HPDE6-E6E7 (cell line): ENCODE measurements around the gene MT1H.
"Not testable (repeated sequence)": the region's sequence is repeated elsewhere in the genome, so short reads cannot be mapped to it uniquely, and the experiment has no call there.

ENCODE experiments used
- DNase-seq: peaks from one replicate; pipeline ENCODE4 v3.0.0; 2011; ENCODE audit warnings: missing footprints; ENCODE audit errors: extremely low spot score

MT1H gene

DNA sequence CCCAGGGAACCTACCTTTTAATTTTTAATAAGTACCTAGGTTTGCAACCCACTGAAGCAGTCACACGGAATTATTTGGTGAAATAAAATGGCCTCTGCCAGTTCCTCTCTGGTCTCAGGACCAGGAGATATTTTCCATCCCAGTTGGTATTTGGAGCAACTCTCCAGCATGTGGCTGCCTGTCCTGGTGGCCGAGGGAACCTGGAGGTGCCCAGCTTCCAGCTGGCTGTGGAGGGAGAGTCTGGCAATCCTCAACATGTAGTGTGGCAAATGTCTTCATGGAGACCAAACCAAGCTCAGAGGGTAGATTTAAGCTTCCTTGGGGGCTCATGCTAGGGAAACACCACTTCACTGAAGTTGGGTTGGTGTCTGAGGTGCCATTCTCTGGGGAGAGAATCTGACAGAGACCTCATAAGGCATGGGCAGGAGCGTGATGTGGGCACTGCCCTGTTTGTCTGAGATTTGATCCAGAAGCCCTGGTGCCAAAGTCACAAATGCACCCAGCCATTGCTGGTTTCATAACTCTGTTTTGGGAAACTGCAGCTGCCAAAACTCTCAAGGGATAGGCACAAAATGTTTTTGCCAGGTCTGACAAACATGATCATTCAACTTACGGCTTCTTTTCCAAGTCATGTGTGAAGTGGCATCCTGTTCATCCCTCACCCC, 15.4 kb downstream of the MT1H start:
- DNase-seq, result no peak

DNA sequence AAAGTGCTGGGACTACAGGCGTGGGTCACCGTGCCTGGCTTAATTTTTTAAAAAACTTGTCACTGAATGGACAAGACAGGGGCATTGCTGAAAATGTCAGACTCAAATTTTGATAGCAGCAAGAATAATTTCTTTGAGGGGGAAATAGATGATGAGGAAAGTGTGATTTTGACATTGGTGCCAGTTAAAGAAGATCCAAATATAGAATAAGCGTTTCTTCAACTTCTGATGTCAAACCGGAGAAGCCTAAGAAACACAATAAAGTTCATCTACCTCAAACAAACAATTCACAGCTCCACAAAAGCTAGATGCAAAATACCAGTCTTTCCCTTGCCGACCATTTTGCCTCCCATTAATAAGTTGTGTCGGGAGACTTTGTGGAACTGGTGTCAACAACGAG, 17.1 kb downstream of the MT1H start:
- DNase-seq, result no peak

DNA sequence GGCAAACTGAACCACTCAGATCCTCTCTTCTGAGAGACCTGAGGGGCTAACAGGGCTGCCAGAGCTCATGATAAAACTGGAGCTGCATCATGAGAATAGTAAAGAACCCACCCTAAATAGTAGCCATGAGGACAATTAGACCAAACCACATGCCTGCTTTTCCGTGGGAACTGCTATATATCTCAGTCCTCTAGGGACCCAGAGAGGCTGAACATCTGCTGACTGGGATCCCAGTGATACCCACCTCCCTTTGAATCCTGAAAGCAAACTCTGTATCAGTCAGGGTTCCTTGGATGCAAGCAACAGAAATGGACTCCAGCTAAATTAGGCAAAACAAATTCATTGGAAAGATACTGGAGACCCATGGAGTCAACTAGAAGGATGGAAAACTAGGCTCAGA, 19.1 kb downstream of the MT1H start:
- DNase-seq, result no peak

DNA sequence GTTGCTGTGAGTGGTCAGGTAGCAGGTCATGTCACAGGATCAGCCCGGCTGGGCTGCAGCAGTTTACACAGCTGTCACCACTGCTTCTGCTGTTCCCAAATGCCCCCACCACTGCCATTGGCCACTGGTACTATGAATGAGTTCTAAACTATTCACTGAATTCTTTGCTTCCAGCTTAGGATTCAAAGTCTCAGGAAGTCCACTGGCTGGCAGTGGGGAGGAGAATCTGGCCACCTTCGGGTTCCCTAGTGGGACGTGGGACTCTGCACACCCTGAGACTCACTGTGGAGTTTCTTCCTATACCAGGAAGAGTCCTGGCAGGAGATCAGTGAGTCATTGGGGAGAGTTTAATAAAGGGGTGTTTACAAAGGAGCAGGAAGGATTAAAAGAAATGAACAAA, 19.6 kb downstream of the MT1H start:
- DNase-seq, result no peak

DNA sequence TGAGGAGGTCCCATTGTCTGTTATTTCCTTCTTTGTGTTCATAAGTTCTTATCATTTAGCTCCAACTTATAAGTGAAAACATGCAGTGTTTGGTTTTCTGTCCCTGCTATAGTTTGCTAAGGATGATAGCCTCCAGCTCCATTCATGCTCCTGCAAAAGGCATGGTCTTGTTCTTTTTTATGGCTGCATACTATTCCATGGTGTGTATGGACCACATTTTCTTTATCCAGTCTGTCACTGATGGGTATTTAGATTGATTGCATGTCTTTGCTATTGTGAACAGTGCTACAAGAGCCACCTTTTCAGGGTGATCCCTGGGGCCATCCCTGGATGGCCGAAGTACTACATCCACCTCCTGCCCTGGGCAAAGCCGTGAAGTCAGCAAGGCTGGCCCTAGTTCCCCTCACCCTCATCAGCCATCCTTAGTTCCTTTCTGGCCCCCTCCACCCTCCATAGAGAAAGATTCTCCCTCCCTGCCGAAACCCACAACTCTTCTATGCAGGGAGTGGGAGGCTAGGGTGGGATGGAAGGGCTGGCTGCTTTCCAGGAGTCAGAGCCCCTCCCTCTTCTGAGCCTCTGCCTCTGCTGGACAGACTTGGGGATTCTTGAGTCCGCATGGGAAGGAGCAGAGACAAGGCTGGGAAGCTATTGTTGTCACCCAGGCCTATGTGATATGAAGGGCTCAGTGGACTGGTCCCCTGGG, 21.0 kb downstream of the MT1H start:
- DNase-seq, result no peak

DNA sequence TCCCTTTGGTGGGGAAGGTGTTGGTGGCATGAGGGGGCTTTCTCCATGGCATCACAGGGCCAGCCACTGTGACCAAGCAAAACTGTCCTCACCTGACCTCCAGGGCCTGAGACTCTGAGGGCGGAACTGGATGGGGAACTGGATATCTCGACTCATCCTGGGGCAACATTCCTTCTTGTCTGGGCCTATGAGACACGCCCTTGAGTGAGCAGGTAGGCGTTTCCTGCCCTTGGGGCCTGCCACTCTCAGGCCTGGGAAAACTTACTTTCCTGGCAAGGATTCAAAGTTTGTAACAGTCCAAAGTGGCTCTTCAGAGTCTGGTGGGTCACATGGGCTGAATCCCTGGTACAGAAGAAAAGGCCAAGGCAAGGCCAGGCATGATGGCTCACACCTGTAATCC, 22.3 kb downstream of the MT1H start:
- DNase-seq, result peak; percentile 98

DNA sequence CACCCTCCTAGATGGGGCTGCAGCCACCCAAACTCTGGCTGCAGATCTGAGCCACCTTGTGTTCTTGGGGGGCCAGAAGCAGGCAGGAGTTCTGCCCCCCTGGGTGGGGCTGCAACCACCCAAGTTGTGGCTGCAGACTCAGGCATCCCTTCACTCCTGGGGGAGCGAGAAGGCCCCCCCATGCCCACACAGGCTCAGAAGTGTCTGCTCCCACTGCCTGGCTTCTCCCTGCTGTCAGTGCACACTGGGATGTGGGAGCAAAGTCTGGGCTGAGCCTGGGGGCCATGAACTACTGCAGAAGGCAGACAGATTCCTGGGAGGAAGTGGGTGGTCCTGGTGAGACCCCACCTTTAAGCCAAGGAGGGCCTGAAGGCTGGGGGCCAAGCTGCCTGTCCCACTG, 25.6 kb downstream of the MT1H start:
- DNase-seq, result no peak

DNA sequence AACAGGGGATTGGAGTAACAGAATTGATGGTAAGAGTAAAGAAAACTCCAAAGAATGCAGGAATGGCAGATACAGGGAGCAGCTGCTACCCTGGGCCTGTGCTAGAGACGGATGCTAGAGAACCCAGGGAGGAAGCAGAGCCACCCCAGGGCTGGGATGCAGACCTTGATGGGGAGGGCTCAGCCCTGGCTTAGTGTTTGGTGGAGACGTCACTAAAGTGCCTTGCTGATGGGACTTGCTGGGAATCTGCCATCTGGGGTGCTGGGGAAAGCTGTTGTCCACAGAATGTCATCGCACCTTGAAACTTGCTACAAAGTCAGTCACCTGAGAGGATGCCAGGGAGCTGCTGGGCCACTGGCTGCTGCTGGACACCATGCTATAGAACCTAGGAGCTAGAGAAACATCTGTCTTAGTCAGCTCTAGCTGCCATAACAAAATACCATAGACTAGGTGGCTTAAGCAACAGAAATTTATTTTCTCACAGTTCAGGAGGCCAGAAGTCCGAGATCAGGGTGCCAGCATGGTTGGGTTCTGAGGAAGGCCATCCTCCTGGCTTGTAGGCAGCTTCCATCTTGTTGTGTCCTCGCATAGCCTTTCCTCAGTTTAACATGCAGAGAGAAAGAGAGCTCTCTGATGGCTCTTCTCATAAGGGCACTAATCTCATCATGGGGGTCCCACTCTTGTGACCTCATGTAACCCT, 28.0 kb downstream of the MT1H start:
- DNase-seq, result no peak

DNA sequence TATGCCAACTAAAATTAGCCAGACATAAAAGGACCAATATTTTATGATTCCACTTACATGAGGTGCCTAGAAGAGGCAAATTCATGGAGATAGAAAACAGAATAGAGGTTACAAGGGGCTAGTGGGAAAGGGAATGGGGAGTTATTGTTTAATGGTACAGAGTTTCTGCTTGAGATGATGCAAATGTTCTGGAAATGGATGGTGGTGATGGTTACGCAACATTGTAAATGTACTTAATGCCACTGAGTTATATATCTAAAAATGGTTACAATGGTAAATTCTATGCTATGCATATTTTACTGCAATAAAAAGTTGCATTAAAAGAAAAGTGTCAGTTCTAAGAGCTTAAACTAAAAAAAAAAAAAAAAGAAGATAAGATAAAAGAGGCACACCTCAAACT, 30.6 kb downstream of the MT1H start:
- no peak for DNase-seq

DNA sequence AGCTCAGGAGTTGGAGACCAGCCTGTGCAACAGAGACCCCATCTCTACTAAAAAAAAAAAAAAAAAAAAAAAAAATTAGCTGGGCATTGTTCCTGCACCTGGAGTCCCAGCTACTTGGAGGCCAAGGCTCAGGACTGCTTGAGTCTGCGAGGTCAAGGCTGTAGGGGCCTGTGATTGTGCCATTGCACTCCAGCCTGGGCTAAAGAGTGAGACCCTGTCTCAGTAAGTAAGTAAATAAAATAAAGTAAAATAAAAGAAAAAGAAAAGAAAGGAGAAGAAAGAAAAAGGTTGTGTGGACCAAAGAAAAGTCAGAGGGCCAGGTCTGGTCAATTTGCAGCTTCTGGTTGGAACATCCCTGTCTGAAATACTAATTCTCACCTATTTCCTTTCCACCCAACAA, 31.0 kb downstream of the MT1H start:
- DNase-seq, result no peak

DNA sequence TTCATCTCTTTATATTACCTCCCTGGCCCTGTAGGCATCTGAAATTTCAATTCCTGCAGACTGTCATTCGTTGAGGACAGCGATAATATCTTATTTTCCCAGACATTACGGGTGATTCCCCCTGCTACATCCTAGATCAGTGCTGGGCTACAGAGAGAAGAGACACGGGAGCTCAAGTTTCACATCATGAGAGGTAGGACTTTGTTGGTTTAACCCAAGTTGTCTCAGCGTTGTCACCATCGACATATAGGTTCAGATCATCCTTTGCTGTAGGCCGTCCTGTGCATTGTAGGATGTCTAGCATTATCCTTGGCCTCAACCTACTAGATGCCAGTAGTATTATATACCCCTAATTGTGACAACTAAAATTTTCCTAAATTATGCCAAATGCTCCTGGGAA, 31.9 kb downstream of the MT1H start:
- DNase-seq, result no peak

DNA sequence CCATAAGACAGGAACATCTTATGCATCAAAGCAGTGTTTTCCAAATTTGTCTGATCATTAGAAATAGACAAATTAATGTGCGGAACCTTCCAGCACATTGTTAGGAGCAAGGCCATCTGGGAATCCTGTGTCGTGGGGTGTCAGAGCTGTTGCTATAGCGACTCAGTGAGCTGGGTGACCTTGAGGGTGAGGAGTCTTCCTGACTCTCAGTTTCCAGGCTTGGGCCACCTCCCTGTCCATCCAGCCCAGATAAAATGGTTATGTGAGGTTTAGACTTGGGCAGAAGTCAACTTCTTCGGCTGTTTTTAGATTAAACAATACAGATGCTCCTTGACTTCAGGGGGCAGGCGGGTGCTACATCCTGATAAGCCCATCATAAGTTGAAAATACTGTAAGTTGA, 33.2 kb downstream of the MT1H start:
- DNase-seq, result no peak

DNA sequence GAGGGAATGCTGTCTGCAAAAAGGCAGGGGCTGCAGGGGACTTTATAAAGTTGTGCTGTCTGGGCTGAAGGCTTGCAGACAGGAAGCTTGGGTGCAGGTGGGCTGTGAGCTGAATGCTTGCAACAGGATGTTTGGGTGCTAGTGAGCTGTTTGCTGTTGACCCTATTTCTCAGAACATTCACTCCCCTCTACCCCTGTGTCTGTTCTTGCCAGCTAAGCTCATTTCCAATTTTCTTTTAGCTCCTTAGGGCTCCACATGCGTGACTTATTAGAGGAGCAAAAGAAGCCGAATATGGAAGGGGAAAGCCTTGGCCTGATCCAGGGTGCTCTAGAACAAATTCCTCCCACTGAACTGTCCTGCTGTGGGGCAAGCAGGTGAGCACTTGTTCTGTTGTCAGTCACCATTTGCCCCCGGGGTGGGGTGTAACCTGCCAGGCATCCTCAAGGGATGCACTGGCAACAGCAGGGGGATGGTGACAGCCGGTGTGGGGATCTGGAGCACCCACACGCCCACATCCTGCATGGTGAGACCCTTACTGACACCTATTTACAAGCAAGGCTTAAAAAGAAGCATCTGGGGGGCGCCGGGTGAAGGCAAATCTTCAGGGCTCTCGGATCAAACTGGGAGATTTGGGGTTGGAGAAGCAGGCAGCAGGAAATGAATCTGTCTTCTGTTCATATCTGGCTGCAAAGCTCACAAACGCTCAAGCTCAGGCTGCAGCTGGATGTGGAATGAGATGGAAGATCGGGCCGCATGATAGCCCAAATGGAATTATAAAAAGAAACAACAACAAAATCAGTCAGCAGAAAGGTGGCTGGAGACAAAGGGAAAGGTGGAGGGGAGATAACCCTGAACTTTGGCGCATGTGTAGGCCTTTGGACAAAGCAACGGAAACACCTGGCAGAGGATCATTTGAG, 39.2 kb downstream of the MT1H start:
- DNase-seq, result no peak

DNA sequence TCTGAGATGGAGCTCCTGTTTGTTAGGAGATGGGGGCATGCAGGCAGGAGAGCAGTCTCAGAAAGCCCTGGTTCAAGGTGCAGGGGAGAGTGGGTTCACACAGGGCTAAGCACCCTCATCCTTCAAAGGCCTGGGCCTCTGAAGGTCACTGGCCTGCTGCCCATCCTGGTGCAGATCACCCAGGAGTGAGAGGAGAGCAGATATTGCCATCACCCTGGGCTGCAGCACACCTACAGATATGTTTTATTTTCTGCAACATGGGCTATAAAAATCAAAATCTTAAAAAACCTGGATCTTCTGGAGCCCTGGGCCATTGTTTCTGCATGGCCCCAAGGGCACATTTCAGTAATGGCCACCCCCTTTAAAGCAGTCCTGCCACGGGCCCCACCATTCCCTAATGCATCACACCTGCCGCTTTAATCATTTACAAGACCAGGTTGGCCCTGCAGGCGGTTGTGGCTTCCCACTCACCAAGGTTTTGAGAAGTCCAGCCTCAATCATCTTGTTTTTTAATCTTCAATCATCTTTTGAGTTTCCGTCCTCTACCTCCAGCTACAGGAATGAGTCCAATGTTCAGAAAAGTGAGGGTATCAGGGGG, 39.9 kb downstream of the MT1H start:
- DNase-seq, result no peak

DNA sequence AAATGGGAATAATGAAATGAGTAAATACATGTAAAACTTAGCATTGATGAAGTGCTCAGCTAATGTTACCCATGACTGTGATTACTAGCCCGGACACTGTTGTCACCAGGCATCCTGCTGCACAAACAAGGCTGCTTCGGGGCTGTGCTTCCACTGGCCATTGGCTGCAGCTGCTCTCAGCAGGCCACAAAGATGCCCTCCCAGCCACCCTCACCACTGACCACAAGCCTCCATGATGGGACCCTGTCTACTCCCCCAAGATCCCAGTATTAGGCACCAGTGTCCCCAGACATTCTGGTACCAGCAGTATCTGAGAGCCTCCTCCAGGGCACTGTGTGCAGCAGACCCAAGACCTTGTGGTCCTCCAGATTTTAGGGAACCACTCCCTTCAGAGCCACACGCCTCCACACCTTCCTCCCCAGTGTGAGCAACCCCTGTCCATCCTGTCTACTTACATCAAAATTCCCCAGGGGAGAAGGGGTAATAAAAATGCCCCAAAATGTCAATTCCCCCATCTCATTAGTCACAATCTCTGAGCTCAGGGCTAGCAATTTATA, 40.6 kb downstream of the MT1H start:
- no peak for DNase-seq

DNA sequence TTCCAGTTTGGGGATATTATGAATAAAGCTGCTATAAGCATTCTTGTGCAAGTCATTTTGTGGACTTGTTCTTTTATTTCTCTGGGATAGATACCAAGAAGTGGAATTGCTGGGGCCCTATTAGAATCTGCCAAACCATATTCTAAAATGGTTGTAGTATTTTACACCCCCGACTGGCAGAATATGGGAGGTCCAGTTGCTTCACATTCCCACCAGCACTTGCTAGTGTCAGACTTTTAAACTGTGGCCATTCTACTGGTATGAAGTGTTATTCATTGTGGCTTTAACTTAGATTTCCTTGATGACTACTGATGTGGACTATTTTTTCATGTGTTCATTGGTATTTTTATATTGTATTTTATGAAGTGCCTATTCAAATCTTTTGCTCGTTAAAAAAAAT, 42.2 kb downstream of the MT1H start:
- no peak for DNase-seq

DNA sequence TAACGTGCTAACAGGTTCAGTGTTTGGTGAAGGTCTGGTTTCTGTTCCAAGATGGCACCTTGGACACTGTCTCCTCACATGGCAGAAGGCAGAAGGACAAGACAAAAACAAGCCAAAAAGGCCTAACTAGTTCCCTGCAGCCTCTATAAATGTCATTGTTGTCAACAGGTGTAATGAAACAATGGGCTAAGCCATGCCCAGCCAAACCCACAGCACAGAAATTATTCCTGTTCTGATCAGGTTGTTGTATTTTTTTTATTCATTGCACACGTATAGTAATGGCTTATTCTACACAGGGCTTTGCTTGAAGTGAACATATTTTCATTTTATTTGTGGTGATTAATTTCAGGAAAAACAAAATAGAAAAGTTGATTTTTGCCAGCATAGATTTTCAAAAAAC, 44.2 kb downstream of the MT1H start:
- DNase-seq, result no peak

DNA sequence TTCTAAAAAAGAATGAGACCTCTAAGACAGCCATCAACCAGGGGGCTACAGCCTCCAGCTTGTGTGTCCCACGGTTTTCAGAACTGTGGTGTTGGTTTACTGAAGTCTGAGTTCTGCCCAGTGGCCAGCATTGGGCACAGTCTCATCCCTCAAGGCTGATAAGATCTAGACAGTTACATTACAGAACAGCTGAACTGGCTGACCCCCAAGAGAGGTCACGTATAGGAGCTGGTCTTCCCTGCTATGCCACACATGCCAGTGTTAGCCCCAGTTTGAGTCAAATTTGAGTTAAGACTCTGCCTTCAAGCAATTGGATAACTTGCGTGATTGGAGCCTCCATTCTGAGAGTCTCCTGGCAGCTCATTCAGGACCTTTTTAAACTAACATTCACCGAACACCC, 45.5 kb downstream of the MT1H start:
- no peak for DNase-seq

DNA sequence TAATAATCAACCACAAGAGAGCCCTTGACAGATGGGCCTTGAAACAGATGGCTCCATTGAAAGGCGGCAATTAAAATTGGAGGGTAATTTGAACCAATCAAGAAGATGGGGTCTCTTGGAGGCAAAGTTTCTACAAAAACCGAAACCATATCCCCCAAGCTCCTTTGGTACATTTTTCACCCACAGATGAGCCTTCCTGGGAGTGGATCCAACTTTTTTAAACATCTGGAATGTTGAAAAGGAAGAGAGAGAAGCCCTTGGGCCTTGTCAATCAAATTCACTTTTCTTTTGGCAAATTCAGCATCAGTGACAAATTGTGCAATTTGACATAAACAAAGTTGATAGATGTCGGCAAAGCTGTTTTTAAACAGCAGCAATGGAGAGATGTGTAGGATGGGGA, 47.1 kb downstream of the MT1H start:
- no peak for DNase-seq

DNA sequence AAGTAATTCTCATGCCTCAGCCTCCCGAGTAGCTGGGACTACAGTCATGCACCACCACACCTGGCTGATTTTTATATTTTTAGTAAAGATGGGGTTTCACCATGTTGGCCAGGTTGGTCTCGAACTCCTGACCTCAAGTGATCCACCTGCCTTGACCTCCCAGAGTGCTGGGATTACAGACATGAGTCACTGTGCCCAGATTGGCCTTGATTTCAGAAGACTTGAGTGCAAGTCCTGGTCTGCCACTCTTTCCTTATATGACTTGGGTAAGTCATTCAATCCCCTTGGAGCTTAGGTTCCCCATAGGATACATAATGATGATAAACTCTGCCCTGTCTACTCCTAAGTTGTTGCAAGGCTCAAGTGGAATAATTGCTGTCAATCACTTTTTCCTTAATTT, 47.9 kb downstream of the MT1H start:
- not testable (repeated sequence) for DNase-seq
